Measurements from ENCODE around the gene FURIN.
"Not testable (repeated sequence)": the region's sequence is repeated elsewhere in the genome, so short reads cannot be mapped to it uniquely, and the experiment has no call there.

Gene FURIN
- 36.6 to 58.0 reads per million in 2 donors for total RNA-seq

DNA sequence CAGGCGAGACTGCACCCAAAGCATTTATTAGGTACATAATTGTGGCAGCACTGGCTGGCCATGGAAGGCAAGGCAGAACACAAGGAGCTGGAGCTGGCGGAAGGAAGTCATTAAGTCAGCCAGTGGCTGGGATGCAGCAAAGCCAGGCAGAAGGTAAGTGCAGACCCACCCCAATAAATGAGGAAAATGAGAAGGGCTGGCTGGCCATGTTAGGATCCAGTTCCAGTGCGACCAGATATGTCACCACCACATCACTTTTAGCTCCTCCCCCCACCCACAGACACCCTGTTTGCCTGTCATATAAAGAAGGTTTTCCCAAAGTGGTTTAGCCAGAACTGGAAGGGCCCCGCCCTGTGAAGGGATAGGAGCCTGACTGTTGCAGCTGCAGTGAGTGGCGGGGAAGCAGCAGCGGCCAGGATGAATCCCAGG lies at the start of gene FURIN:
Gene FURIN (plus strand): TSS at position 328 of the 429 bp plus-strand sequence. CDS start 7,153 bp downstream, outside the sequence.
- DNase-seq, result no peak

GRCh38 chr15:90819390-90819789 lies 49.0 kb upstream of the FURIN start:
- no peak for DNase-seq

- DNase-seq, result no peak
These were observed 48.5 kb upstream of the FURIN start for GRCh38 chr15:90819850-90820249.

- no peak for DNase-seq
These were observed 47.9 kb upstream of the FURIN start for GRCh38 chr15:90820481-90820880.

DNA sequence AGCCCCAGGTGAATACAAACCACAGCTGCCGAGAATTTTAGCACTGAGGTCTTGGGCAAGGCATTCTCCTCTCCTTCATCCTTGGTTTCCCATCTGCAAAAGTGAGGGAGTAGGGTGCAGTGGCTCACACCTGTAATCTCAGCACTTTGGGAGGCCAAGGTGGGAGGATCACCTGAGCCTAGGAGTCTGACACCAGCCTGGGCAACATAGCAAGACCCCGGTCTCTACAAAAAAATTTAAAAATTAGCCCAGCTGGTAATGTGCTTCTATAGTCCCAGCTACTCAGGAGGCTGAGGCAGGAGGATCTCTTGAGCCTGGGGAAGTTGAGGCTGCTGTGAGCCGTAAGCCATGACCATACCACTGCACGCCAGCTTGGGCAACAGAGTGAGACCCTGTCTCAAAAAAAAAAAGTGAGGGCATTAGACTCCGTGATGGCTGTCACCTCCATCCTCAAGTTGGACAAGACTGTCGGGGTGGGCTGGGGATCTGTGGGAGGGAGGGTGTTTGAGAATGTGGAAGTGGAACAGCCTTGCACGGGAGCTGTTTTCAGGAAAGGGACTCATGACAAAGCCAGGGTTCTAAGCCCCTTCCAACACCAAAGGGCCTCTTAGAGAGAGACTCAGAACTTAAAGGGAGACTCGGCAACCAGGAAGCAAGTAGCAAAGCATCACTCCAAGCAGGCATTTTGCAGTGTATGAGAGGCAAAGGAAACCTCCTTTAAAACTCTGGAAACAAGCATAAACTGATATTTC lies 46.0 kb upstream of the FURIN start:
- no peak for DNase-seq

- no peak for DNase-seq
These were observed 44.9 kb upstream of the FURIN start for GRCh38 chr15:90823455-90823974.

DNA sequence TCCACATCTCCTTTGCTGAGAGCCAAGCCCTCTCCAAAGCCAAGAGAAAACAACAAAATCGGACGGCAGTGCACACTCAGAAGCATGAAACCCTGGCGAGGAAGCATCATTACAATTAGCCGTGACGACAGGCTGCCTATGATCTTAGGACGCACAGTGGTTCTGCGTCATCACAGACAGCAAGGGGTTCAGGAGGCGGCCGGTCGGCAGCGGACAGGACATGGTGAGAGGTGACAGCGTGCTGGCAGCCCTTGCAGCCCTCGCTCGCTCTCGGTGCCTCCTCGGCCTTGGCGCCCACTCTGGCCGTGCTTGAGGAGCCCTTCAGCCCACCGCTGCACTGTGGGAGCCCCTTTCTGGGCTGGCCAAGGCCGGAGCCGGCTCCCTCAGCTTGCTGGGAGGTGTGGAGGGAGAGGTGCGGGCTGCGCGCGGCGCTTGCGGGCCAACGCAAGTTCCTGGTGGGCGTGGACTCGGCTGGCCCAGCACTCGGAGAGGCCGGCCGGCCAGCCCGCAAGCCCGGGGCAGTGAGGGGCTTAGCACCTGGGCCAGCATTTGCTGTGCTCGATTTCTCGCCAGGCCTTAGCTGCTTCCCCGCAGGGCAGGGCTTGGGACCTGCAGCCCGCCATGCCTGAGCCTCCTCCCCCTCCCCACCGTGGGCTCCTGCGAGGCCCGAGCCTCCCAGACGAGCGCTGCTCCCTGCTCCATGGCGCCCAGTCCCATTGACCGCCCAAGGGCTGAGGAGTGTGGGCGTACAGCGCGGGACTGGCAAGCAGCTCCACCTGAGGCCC lies 43.1 kb upstream of the FURIN start:
- not testable (repeated sequence) for DNase-seq

GRCh38 chr15:90826206-90826885 lies 42.0 kb upstream of the FURIN start:
- not testable (repeated sequence) for DNase-seq

GRCh38 chr15:90826886-90827435 lies 41.4 kb upstream of the FURIN start:
- DNase-seq, result no peak

GRCh38 chr15:90828111-90828510 lies 40.3 kb upstream of the FURIN start:
- DNase-seq, result no peak

GRCh38 chr15:90829126-90829525 lies 39.3 kb upstream of the FURIN start:
- no peak for DNase-seq

DNA sequence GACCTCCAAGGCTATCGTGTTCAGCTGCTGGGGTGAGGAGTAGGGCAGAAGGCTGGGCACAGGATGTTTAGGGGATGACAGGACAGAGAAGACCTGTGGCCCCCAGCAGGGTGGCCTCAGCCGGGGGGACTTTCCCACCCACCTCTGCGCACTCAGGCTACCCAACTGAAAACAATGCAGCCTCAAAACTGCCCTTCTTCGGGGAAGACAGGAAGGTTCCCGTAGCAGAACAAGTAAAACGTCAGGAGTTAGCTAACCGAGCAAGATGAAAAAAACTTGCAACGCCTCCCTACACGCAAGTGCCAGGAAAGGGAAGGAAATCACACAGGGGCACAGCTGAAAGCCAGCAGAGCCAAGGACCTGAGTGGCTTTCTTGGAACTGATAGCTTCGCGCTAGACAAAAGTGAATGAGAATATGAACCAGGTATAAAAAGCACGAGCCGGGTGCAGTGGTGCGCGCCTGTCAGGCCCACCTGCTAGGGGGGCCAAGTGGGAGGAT lies 38.4 kb upstream of the FURIN start:
- peak in 2 of 5 experiments; percentile 66 to 84 for DNase-seq

GRCh38 chr15:90834626-90835025 lies 33.8 kb upstream of the FURIN start:
- DNase-seq, result no peak

- no peak for DNase-seq
These were observed 32.0 kb upstream of the FURIN start for GRCh38 chr15:90836296-90836871.

- peak in 2 of 5 experiments; percentile 31 to 65 for DNase-seq
These were observed 31.3 kb upstream of the FURIN start for GRCh38 chr15:90837094-90837493.

- peak; percentile 51 to 96 (median 77) for DNase-seq
These were observed 30.2 kb upstream of the FURIN start for GRCh38 chr15:90838139-90838538.

DNA sequence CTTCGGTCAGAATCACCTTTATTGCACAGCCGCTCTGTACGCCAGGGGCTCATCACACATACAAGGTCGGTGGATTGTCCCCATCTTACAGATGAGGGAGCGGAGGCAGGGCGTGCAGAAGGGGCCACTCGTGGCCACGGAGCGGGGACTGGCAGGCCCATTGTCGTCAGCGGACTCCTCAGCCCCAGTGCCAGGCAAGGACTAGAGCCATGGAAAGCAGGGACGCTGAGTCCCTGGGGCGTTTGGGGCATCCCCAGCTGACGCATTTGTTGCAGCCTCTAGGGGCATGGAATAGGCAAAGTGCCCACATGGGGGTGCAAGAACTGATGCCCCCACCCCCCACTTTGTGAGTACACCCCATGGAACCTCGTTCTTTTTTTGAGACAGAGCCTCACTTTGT lies 29.8 kb upstream of the FURIN start:
- peak in 1 of 5 experiments; percentile 41 for DNase-seq

GRCh38 chr15:90839187-90840071 lies 29.0 kb upstream of the FURIN start:
- no peak for DNase-seq

DNA sequence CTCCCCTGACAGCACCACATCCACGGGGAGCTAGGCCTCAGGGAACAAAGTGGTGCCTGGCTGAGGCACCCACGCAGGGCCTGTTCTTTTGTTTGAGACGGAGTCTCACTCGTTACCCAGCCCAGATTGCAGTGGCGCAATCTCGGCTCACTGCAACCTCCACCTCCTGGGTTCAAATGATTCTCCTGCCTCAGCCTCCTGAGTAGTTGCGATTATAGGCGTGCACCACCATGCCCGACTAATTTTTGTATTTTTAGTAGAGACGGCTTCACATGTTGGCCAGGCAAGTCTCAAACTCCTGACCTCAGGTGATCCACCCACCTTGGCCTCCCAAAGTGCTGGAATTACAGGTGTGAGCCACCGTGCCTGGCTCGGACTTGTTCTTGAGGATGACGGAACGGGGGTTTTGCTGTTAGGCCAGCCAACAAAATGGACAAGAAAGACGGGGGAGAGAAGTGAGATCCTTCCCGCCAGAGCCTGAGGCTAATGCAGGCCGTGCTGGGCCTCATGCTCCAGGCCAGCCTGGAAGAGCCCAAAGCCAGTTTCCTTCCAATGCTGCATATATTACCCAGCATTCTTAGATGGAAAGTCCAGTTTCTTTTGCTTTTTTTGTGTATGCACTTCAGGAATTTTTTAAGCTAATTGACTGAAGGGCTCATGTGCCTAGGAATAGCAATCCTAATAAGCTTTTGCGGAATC lies 28.1 kb upstream of the FURIN start:
- DNase-seq, result no peak

DNA sequence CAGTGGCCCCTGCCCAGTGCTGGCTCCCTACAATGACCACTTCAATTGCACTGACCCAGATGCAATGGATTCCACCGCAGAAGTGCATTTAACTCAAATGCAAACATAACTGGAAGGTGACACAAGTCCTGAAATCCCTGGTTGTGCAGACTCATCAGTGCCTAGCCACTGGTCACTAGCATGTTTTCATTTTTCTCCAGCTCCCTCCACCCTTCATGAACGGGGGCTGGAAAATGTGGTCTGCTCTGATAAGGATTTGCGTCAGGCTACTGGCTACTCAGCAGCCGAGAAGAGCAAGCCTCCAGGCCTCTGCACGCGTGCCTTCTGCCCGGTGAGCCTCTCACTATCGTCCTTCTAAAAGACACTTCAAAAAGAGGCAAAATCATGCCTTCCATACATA lies 27.4 kb upstream of the FURIN start:
- DNase-seq, result no peak

All from T-helper 2 cell (primary cell).